H9 (cell line): ENCODE data around the gene CAMK1G. TPM values are rescaled to one million over a fixed set of nuclear protein-coding genes. Genes with fewer than 3 reads are reported as not detected.

ENCODE experiments used
- DNase-seq: peaks from one replicate; pipeline ENCODE4 v3.0.0-alpha.2; 2017
- H2AFZ ChIP-seq: one replicate; pipeline ENCODE4 v1.6.1; 2013; ENCODE audit warnings: mild to moderate bottlenecking, low read length, control low read depth, moderate library complexity
- H2AK5ac ChIP-seq: 2 replicates; pipeline ENCODE4 v1.6.1; 2013; ENCODE audit warnings: low read length, control low read depth, mixed read lengths; ENCODE audit not compliant: insufficient read length
- H2BK120ac ChIP-seq: one replicate; pipeline ENCODE4 v1.6.1; 2013; ENCODE audit warnings: low read depth, mild to moderate bottlenecking, low read length, control low read depth, inconsistent platforms; ENCODE audit not compliant: poor library complexity, severe bottlenecking
- H2BK12ac ChIP-seq: 2 replicates; pipeline ENCODE4 v1.6.1; 2013; ENCODE audit warnings: low read length, control low read depth, mixed read lengths, low read depth; ENCODE audit not compliant: insufficient read length
- H2BK15ac ChIP-seq: 2 replicates; pipeline ENCODE4 v1.6.1; 2013; ENCODE audit warnings: low read depth, low read length, control low read depth
- H2BK20ac ChIP-seq: one replicate; pipeline ENCODE4 v1.6.1; 2013; ENCODE audit warnings: low read depth, mild to moderate bottlenecking, low read length, control low read depth, inconsistent platforms; ENCODE audit not compliant: poor library complexity, severe bottlenecking
- H2BK5ac ChIP-seq: 2 replicates; pipeline ENCODE4 v1.6.1; 2013; ENCODE audit warnings: low read length, control low read depth, mixed read lengths; ENCODE audit not compliant: insufficient read length
- H3K14ac ChIP-seq: 2 replicates; pipeline ENCODE4 v1.6.1; 2013; ENCODE audit warnings: low read length, control low read depth; ENCODE audit not compliant: insufficient read depth
- H3K18ac ChIP-seq: 2 replicates; pipeline ENCODE4 v1.6.1; 2013; ENCODE audit warnings: low read depth, mild to moderate bottlenecking, mixed read lengths, low read length, control low read depth; ENCODE audit not compliant: insufficient read length
- H3K23ac ChIP-seq: 2 replicates; pipeline ENCODE4 v1.6.1; 2013; ENCODE audit warnings: low read length, control low read depth, mixed read lengths, low read depth; ENCODE audit not compliant: insufficient read length
- H3K23me2 ChIP-seq: 2 replicates; pipeline ENCODE4 v1.6.1; 2013; ENCODE audit warnings: low read depth, mild to moderate bottlenecking, mixed read lengths, low read length, control low read depth; ENCODE audit not compliant: insufficient read length, poor library complexity, severe bottlenecking
- H3K27ac ChIP-seq: 2 replicates; pipeline ENCODE4 v1.5.1; 2013; ENCODE audit warnings: low read length, control low read depth, mixed read lengths, low read depth; ENCODE audit not compliant: insufficient read length
- H3K27me3 ChIP-seq: 2 replicates; pipeline ENCODE4 v1.6.1; 2013; ENCODE audit warnings: low read length, control low read depth, inconsistent platforms; ENCODE audit not compliant: insufficient read depth
- H3K4ac ChIP-seq: 2 replicates; pipeline ENCODE4 v1.6.1; 2013; ENCODE audit warnings: low read depth, mild to moderate bottlenecking, control low read depth, inconsistent platforms, low read length, moderate library complexity
- H3K4me1 ChIP-seq: 2 replicates; pipeline ENCODE4 v1.6.1; 2013; ENCODE audit warnings: low read length, control low read depth, inconsistent platforms; ENCODE audit not compliant: insufficient read depth
- H3K4me2 ChIP-seq: 2 replicates; pipeline ENCODE4 v1.6.1; 2013; ENCODE audit warnings: low read length, control low read depth, mixed read lengths; ENCODE audit not compliant: insufficient read length, insufficient read depth
- H3K56ac ChIP-seq: 2 replicates; pipeline ENCODE4 v1.6.1; 2013; ENCODE audit warnings: low read depth, mild to moderate bottlenecking, mixed read lengths, low read length, control low read depth; ENCODE audit not compliant: insufficient read length
- H3K79me1 ChIP-seq: 2 replicates; pipeline ENCODE4 v1.6.1; 2013; ENCODE audit warnings: low read depth, mild to moderate bottlenecking, moderate library complexity, low read length, control low read depth, inconsistent platforms; ENCODE audit not compliant: insufficient read depth, poor library complexity, severe bottlenecking
- H3K79me2 ChIP-seq: 2 replicates; pipeline ENCODE4 v1.6.1; 2013; ENCODE audit warnings: low read length, control low read depth, inconsistent platforms; ENCODE audit not compliant: insufficient read depth
- H3K9ac ChIP-seq: 2 replicates; pipeline ENCODE4 v1.6.1; 2013; ENCODE audit warnings: low read length, control low read depth, mixed read lengths; ENCODE audit not compliant: insufficient read length; ENCODE audit errors: extremely low read depth
- H3K9me3 ChIP-seq: one replicate; pipeline ENCODE4 v1.6.1; 2013; ENCODE audit warnings: low read depth, low read length, inconsistent platforms; ENCODE audit not compliant: control insufficient read depth
- H3T11ph ChIP-seq: one replicate; pipeline ENCODE4 v1.6.1; 2013; ENCODE audit warnings: mild to moderate bottlenecking, low read length, control low read depth, inconsistent platforms
- H4K20me1 ChIP-seq: one replicate; pipeline ENCODE4 v1.6.1; 2013; ENCODE audit not compliant: control insufficient read depth, insufficient read length, insufficient read depth
- H4K5ac ChIP-seq: 2 replicates; pipeline ENCODE4 v1.6.1; 2013; ENCODE audit warnings: low read depth, mild to moderate bottlenecking, mixed read lengths, low read length, control low read depth; ENCODE audit not compliant: insufficient read length
- H4K8ac ChIP-seq: replicated peaks from 2 replicates; pipeline ENCODE4 v1.6.1; 2013; ENCODE audit warnings: low read length, control low read depth, mixed read lengths, low read depth; ENCODE audit not compliant: insufficient read length
- H4K91ac ChIP-seq: 2 replicates; pipeline ENCODE4 v1.6.1; 2013; ENCODE audit warnings: low read depth, mild to moderate bottlenecking, moderate library complexity, mixed read lengths, low read length, control low read depth; ENCODE audit not compliant: insufficient read length
- H3K27ac Mint-ChIP-seq, 3 experiments: 2 replicates in 2 of 3; 3 replicates in 1 of 3; pipeline ENCODE4 v1.8.0; 2020 to 2021; ENCODE audit warnings: mixed read lengths in 3 of 3, mild to moderate bottlenecking in 1 of 3, moderate library complexity in 1 of 3
- H3K27me3 Mint-ChIP-seq: 2 replicates; pipeline ENCODE4 v1.8.0; 2021; ENCODE audit warnings: low read depth, mild to moderate bottlenecking, moderate library complexity, mixed read lengths
- H3K36me3 Mint-ChIP-seq, 3 experiments: 2 replicates in 2 of 3; 3 replicates in 1 of 3; pipeline ENCODE4 v1.8.0; 2020 to 2021; ENCODE audit warnings: low read depth in 3 of 3, mixed read lengths in 3 of 3; ENCODE audit not compliant: insufficient read depth in 1 of 3
- H3K4me1 Mint-ChIP-seq, 2 experiments: 2 replicates each; pipeline ENCODE4 v1.8.0; 2020; ENCODE audit warnings: mixed read lengths in 2 of 2
- H3K4me3 Mint-ChIP-seq, 2 experiments: 2 replicates in 1 of 2; 3 replicates in 1 of 2; pipeline ENCODE4 v1.8.0; 2020 to 2021; ENCODE audit warnings: mild to moderate bottlenecking in 2 of 2, mixed read lengths in 2 of 2, moderate library complexity in 1 of 2
- H3K9me3 Mint-ChIP-seq, 2 experiments: 2 replicates in 1 of 2; 3 replicates in 1 of 2; pipeline ENCODE4 v1.8.0; 2020; ENCODE audit warnings: mild to moderate bottlenecking in 2 of 2, mixed read lengths in 2 of 2, moderate library complexity in 1 of 2
- WGBS: extraction: QIAGEN DNeasy Blood & Tissue Kit; methylation state at CpG from one replicate; pipeline ENCODE4 v1.1.7; 2013; ENCODE audit warnings: missing lambda C conversion rate, low lambda C conversion rate, mixed read lengths; ENCODE audit not compliant: insufficient read length; ENCODE audit errors: extremely low coverage; 5-methylcytosine and 5-hydroxymethylcytosine counted together
- total RNA-seq: library from RNA; stranded (reverse); gene quantifications from 2 replicates; pipeline ENCODE4 v1.2.1, GENCODE V29; 2021
- TF ChIP-seq, protein P1 (sequence below): fragments of 200-600 bp; sonication (generic); conservative IDR thresholded peaks from 3 replicates; pipeline ENCODE4 v1.8.0; 2021; ENCODE audit warnings: antibody characterized with exemption, mild to moderate bottlenecking

The CAMK1G gene
- total RNA-seq, 1 experiment from 2014 or later = 0.28 TPM

- Histone ChIP-seq H3K27ac (no peak overlapping the region), H3K23me2 (no peaks in the 10 kb centered on the region), H3K27me3 (no peaks in the 10 kb centered on the region), H4K20me1 (no peaks in the 10 kb centered on the region), H4K8ac (no peak overlapping the region), H2BK15ac (no peak overlapping the region), H2AFZ (no peak overlapping the region), H3K79me1 (no peaks in the 10 kb centered on the region), H3K56ac (no peak overlapping the region), H3K4ac (no peak overlapping the region), H2BK20ac (no peak overlapping the region), H3K18ac (no peak overlapping the region), H3K14ac (no peak overlapping the region), H2BK5ac (no peak overlapping the region), H3K79me2 (no peaks in the 10 kb centered on the region), H4K5ac (no peak overlapping the region), H3K4me1 (no peaks in the 10 kb centered on the region; the same call in 1 of the 2 replicates), H4K91ac (no peak overlapping the region), H3K9me3 (no peaks in the 10 kb centered on the region), H2BK12ac (no peak overlapping the region), H3T11ph (no peak overlapping the region), H2AK5ac (no peak overlapping the region), H2BK120ac (no peak overlapping the region), H3K23ac (no peak overlapping the region), H3K4me2 (no peak overlapping the region), H3K9ac (no peak overlapping the region)
- no peak overlapping the region for H3K4me3 Mint-ChIP-seq
- H3K4me1 Mint-ChIP-seq = peaks cover 34% of the 10 kb centered on the region in 2 experiments
- DNase-seq = no peak
- no peaks in the 10 kb centered on the region for H3K9me3 Mint-ChIP-seq
- no peaks in the 10 kb centered on the region for H3K36me3 Mint-ChIP-seq
- no peak overlapping the region for H3K27ac Mint-ChIP-seq
- no CpG with 5 or more reads among the region's 11 CpGs for WGBS
- TF ChIP-seq, protein P1, sequence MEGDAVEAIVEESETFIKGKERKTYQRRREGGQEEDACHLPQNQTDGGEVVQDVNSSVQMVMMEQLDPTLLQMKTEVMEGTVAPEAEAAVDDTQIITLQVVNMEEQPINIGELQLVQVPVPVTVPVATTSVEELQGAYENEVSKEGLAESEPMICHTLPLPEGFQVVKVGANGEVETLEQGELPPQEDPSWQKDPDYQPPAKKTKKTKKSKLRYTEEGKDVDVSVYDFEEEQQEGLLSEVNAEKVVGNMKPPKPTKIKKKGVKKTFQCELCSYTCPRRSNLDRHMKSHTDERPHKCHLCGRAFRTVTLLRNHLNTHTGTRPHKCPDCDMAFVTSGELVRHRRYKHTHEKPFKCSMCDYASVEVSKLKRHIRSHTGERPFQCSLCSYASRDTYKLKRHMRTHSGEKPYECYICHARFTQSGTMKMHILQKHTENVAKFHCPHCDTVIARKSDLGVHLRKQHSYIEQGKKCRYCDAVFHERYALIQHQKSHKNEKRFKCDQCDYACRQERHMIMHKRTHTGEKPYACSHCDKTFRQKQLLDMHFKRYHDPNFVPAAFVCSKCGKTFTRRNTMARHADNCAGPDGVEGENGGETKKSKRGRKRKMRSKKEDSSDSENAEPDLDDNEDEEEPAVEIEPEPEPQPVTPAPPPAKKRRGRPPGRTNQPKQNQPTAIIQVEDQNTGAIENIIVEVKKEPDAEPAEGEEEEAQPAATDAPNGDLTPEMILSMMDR = no peak
- H3K27me3 Mint-ChIP-seq = peaks cover 8% of the 10 kb centered on the region
Measured at GRCh38 chr1:209629621-209630382, 46.3 kb downstream of the CAMK1G start.
